Suprapubic skin (tissue), 4 donors: Measurements from ENCODE around the gene MRPL3.

Source experiments
- CTCF ChIP-seq, 2 donors: fragments of 200-600 bp in 1 of 2; fragments of 450-650 bp in 1 of 2; sonication (generic) in 1 of 2; IDR thresholded peaks; one replicate each; pipeline ENCODE4 v1.5.1; 2016 to 2019; ENCODE audit warnings: antibody characterized with exemption in 2 of 2, mild to moderate bottlenecking in 1 of 2, moderate library complexity in 1 of 2
- POLR2A ChIP-seq, 2 donors: fragments of 450-650 bp; IDR thresholded peaks; one replicate each; pipeline ENCODE4 v1.6.1; 2017; ENCODE audit warnings: antibody characterized with exemption in 2 of 2, mild to moderate bottlenecking in 2 of 2, moderate library complexity in 2 of 2
- POLR2AphosphoS5 ChIP-seq, 3 donors: sonication (generic); formaldehyde crosslinking; IDR thresholded peaks; one replicate each; pipeline ENCODE4 v1.6.1; 2017; ENCODE audit warnings: antibody characterized with exemption in 3 of 3

GRCh38 chr3:131547585-131547984 is 44.8 kb upstream of the MRPL3 start:
- TF ChIP-seq CTCF (IDR thresholded peaks at IDR 0.05), result no peak
- TF ChIP-seq POLR2A (IDR thresholded peaks at IDR 0.05), result no peak
- no peak for TF ChIP-seq POLR2AphosphoS5 (IDR thresholded peaks at IDR 0.05)
